RWPE2 (cell line): Measurements from ENCODE around the gene RNF8.
"Not testable (repeated sequence)": the region's sequence is repeated elsewhere in the genome, so short reads cannot be mapped to it uniquely, and the experiment has no call there.

Source experiments
- ATAC-seq: fragments of 200-7000 bp; cut with Tn5 transposase; 3 replicates; pipeline ENCODE4 v1.9.1; 2021; ENCODE audit warnings: low read depth
- DNase-seq: peaks from one replicate; pipeline ENCODE4 v3.0.0-alpha.2; 2020; ENCODE audit warnings: low spot score
- H3K27ac ChIP-seq: fragments of 450-650 bp; 2 replicates; pipeline ENCODE4 v1.5.1; 2017; ENCODE audit warnings: mild to moderate bottlenecking; ENCODE audit not compliant: poor library complexity, severe bottlenecking
- H3K27me3 ChIP-seq: fragments of 250-450 bp; sonication (Bioruptor Pico); 2 replicates; pipeline ENCODE4 v1.5.1; 2021; ENCODE audit warnings: mild to moderate bottlenecking, moderate library complexity; ENCODE audit not compliant: insufficient read depth, poor library complexity, severe bottlenecking
- H3K36me3 ChIP-seq: fragments of 250-450 bp; sonication (Bioruptor Pico); 2 replicates; pipeline ENCODE4 v1.5.1; 2020; ENCODE audit warnings: low read depth, mild to moderate bottlenecking, moderate library complexity
- H3K4me1 ChIP-seq: fragments of 250-450 bp; sonication (Bioruptor Pico); 2 replicates; pipeline ENCODE4 v1.5.1; 2021; ENCODE audit warnings: mild to moderate bottlenecking, moderate library complexity; ENCODE audit not compliant: insufficient read depth, poor library complexity, severe bottlenecking
- H3K4me3 ChIP-seq: fragments of 250-450 bp; sonication (Bioruptor Pico); 2 replicates; pipeline ENCODE4 v1.5.1; 2021; ENCODE audit warnings: mild to moderate bottlenecking, moderate library complexity; ENCODE audit not compliant: severe bottlenecking
- H3K9me3 ChIP-seq: fragments of 250-450 bp; sonication (Bioruptor Pico); 2 replicates; pipeline ENCODE4 v1.5.1; 2021; ENCODE audit warnings: mild to moderate bottlenecking, moderate library complexity; ENCODE audit not compliant: severe bottlenecking
- CTCF ChIP-seq: fragments of 450-650 bp; IDR thresholded peaks from one replicate; pipeline ENCODE4 v1.5.1; 2017; ENCODE audit warnings: mild to moderate bottlenecking, moderate library complexity; ENCODE audit not compliant: poor library complexity, severe bottlenecking

Gene RNF8

GRCh38 chr6:37321516-37322415, 32.0 kb upstream of the RNF8 start:
- Histone ChIP-seq H3K27ac (no peak overlapping the region), H3K4me3 (no peak overlapping the region), H3K4me1 (peaks cover 6% of the 10 kb centered on the region), H3K27me3 (no peaks in the 10 kb centered on the region), H3K36me3 (peaks cover 33% of the 10 kb centered on the region), H3K9me3 (no peaks in the 10 kb centered on the region)
- no peak for DNase-seq
- ATAC-seq, result no peak
- no peak for TF ChIP-seq CTCF

DNA sequence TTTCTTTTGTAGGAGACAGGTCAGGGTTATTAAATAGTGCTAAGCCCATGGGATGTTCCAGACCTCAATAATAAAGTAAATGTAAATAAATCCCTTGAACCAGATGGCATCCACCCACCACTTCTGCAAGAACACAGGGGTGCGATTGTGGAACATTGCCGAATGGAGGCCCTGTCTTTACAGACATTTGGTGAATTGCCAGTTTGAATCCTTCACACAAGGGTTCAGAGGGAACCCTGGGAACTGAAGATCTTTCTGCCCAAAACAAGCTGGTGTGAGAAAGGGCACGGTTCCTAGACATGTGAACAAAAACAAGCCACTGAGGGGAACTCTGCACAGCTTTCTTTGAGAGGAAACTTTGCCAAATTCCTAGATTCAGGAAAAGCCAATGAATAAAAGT, 30.2 kb upstream of the RNF8 start:
- Histone ChIP-seq H3K4me3 (no peak overlapping the region), H3K9me3 (no peaks in the 10 kb centered on the region), H3K27me3 (no peaks in the 10 kb centered on the region), H3K36me3 (peaks cover 15% of the 10 kb centered on the region), H3K27ac (peak overlapping the region; percentile 16), H3K4me1 (peaks cover 6% of the 10 kb centered on the region)
- ATAC-seq (no peak), DNase-seq (no peak)
- TF ChIP-seq CTCF, result no peak

- ATAC-seq, result peak; percentile 66; the same call in 2 of the 3 replicates
- no peak for DNase-seq
These were observed 29.4 kb upstream of the RNF8 start for GRCh38 chr6:37324131-37325033.

DNA sequence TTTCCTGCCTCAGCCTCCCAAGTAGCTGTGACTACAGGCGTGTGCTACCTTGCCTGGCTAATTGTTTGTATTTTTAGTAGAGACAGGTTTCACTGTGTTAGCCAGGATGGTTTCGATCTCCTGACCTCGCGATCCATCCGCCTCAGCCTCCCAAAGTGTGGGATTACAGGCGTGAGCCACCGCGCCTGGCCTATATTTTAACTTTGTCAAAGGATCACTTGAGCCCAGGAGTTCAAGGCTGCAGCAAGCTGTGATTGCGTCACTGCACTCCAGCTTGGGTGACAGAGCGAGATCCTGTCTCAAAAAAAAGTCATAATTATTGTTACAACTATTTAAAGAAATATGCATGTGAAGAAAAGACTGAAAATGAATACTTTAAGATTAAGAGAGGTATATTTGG, 23.4 kb upstream of the RNF8 start:
- not testable (repeated sequence) for ATAC-seq, H3K9me3 ChIP-seq, H3K27me3 ChIP-seq, H3K4me1 ChIP-seq, H3K4me3 ChIP-seq, DNase-seq, H3K27ac ChIP-seq
- H3K36me3 ChIP-seq, result peaks cover 11% of the 10 kb centered on the region

More at GRCh38 chr6:37324131-37325033, 29.4 kb upstream of the RNF8 start:
- peak overlapping the region; percentile 16 for H3K27ac ChIP-seq
- H3K27me3 ChIP-seq, result no peaks in the 10 kb centered on the region
- H3K4me3 ChIP-seq, result no peak overlapping the region
- H3K9me3 ChIP-seq, result no peaks in the 10 kb centered on the region
- no peak for TF ChIP-seq CTCF
- peaks cover 6% of the 10 kb centered on the region for H3K4me1 ChIP-seq
- peaks cover 11% of the 10 kb centered on the region for H3K36me3 ChIP-seq

DNA sequence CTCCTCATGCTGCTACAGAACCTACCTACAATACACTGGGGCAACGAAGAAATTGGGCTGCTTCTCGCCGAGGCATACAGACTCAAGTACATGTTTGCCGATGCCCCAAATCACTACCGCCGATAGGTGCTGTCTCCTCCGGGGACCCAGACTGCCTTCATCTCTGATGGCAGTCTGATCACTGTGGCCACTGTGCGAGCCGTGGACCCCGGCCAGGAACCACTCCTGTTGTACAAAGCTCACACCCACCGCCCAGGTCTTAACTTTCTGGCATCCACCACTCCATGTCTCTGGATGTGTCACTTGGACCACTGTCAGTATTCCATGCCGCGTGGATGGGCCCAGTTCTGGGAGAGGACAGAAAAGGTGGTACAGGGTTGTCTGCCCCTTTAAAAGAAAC, 22.7 kb upstream of the RNF8 start:
- H3K4me1 ChIP-seq, result no peaks in the 10 kb centered on the region
- peaks cover 11% of the 10 kb centered on the region for H3K36me3 ChIP-seq
- H3K4me3 ChIP-seq, result no peak overlapping the region
- H3K9me3 ChIP-seq, result no peaks in the 10 kb centered on the region
- DNase-seq (no peak), ATAC-seq (no peak)
- no peak overlapping the region for H3K27ac ChIP-seq
- no peaks in the 10 kb centered on the region for H3K27me3 ChIP-seq
- no peak for TF ChIP-seq CTCF
